HEK293 (cell line): Measurements from ENCODE around the gene RIT1.

Experiments used
- BCL11A ChIP-seq: fragments of 450-650 bp; formaldehyde crosslinking; IDR thresholded peaks from 2 replicates; pipeline ENCODE4 v1.5.1; 2016; ENCODE audit warnings: low read depth, missing biosample characterization, missing genetic modification characterization
- KLF16 ChIP-seq: fragments of 450-650 bp; formaldehyde crosslinking; IDR thresholded peaks from 2 replicates; pipeline ENCODE4 v1.5.1; 2017; ENCODE audit warnings: missing biosample characterization, missing genetic modification characterization
- KLF9 ChIP-seq: fragments of 450-650 bp; formaldehyde crosslinking; IDR thresholded peaks from 2 replicates; pipeline ENCODE4 v1.5.1; 2016; ENCODE audit warnings: missing biosample characterization, missing genetic modification characterization, low read depth
- MZF1 ChIP-seq: fragments of 450-650 bp; formaldehyde crosslinking; IDR thresholded peaks from 2 replicates; pipeline ENCODE4 v1.5.1; 2017; ENCODE audit warnings: missing biosample characterization, missing genetic modification characterization, borderline replicate concordance
- OSR2 ChIP-seq: fragments of 450-650 bp; formaldehyde crosslinking; IDR thresholded peaks from 2 replicates; pipeline ENCODE4 v1.5.1; 2016; ENCODE audit warnings: missing biosample characterization, missing genetic modification characterization
- OVOL3 ChIP-seq: fragments of 450-650 bp; formaldehyde crosslinking; IDR thresholded peaks from 2 replicates; pipeline ENCODE4 v1.5.1; 2016; ENCODE audit warnings: missing biosample characterization, missing genetic modification characterization
- RBAK ChIP-seq: fragments of 450-650 bp; formaldehyde crosslinking; IDR thresholded peaks from 2 replicates; pipeline ENCODE4 v1.5.1; 2016; ENCODE audit warnings: missing biosample characterization, missing genetic modification characterization
- SCRT2 ChIP-seq: fragments of 450-650 bp; formaldehyde crosslinking; IDR thresholded peaks from 2 replicates; pipeline ENCODE4 v1.5.1; 2016; ENCODE audit warnings: missing biosample characterization, missing genetic modification characterization
- YY1 ChIP-seq: fragments of 450-650 bp; formaldehyde crosslinking; IDR thresholded peaks from 2 replicates; pipeline ENCODE4 v1.5.1; 2018; ENCODE audit warnings: missing biosample characterization, missing genetic modification characterization
- ZBTB20 ChIP-seq: fragments of 450-650 bp; formaldehyde crosslinking; IDR thresholded peaks from 2 replicates; pipeline ENCODE4 v1.5.1; 2016; ENCODE audit warnings: missing biosample characterization, missing genetic modification characterization
- ZBTB48 ChIP-seq: fragments of 450-650 bp; formaldehyde crosslinking; IDR thresholded peaks from 2 replicates; pipeline ENCODE4 v1.5.1; 2016; ENCODE audit warnings: missing biosample characterization, missing genetic modification characterization
- ZFP37 ChIP-seq: fragments of 450-650 bp; formaldehyde crosslinking; IDR thresholded peaks from 2 replicates; pipeline ENCODE4 v1.5.1; 2016; ENCODE audit warnings: missing biosample characterization, missing genetic modification characterization
- ZNF138 ChIP-seq: fragments of 450-650 bp; formaldehyde crosslinking; IDR thresholded peaks from 2 replicates; pipeline ENCODE4 v1.5.1; 2016; ENCODE audit warnings: missing biosample characterization, missing genetic modification characterization, borderline replicate concordance
- ZNF157 ChIP-seq: fragments of 450-650 bp; formaldehyde crosslinking; IDR thresholded peaks from 2 replicates; pipeline ENCODE4 v1.5.1; 2016; ENCODE audit warnings: missing biosample characterization, missing genetic modification characterization
- ZNF169 ChIP-seq: fragments of 450-650 bp; formaldehyde crosslinking; IDR thresholded peaks from 2 replicates; pipeline ENCODE4 v1.5.1; 2016; ENCODE audit warnings: missing biosample characterization, missing genetic modification characterization
- ZNF2 ChIP-seq: fragments of 450-650 bp; formaldehyde crosslinking; IDR thresholded peaks from 2 replicates; pipeline ENCODE4 v1.5.1; 2016; ENCODE audit warnings: missing biosample characterization, missing genetic modification characterization
- ZNF202 ChIP-seq: fragments of 450-650 bp; formaldehyde crosslinking; IDR thresholded peaks from 2 replicates; pipeline ENCODE4 v1.5.1; 2016; ENCODE audit warnings: missing biosample characterization, missing genetic modification characterization, borderline replicate concordance
- ZNF24 ChIP-seq: fragments of 450-650 bp; formaldehyde crosslinking; IDR thresholded peaks from 2 replicates; pipeline ENCODE4 v1.5.1; 2016; ENCODE audit warnings: missing biosample characterization, missing genetic modification characterization
- ZNF266 ChIP-seq: fragments of 450-650 bp; formaldehyde crosslinking; IDR thresholded peaks from 2 replicates; pipeline ENCODE4 v1.5.1; 2016; ENCODE audit warnings: missing biosample characterization, missing genetic modification characterization, low read depth
- ZNF416 ChIP-seq: fragments of 450-650 bp; formaldehyde crosslinking; IDR thresholded peaks from 2 replicates; pipeline ENCODE4 v1.5.1; 2016; ENCODE audit warnings: missing biosample characterization, missing genetic modification characterization
- ZNF501 ChIP-seq: fragments of 450-650 bp; formaldehyde crosslinking; IDR thresholded peaks from 2 replicates; pipeline ENCODE4 v1.5.1; 2016; ENCODE audit warnings: missing biosample characterization, missing genetic modification characterization
- ZNF544 ChIP-seq: fragments of 450-650 bp; formaldehyde crosslinking; IDR thresholded peaks from 2 replicates; pipeline ENCODE4 v1.5.0; 2017; ENCODE audit warnings: missing biosample characterization, missing genetic modification characterization
- ZNF549 ChIP-seq: fragments of 450-650 bp; IDR thresholded peaks from 2 replicates; pipeline ENCODE4 v1.5.1; 2018; ENCODE audit warnings: missing biosample characterization, missing genetic modification characterization, mild to moderate bottlenecking, inconsistent platforms, moderate library complexity
- ZNF561 ChIP-seq: fragments of 450-650 bp; IDR thresholded peaks from 2 replicates; pipeline ENCODE4 v1.5.1; 2018; ENCODE audit warnings: missing biosample characterization, missing genetic modification characterization, borderline replicate concordance
- ZNF664 ChIP-seq: fragments of 450-650 bp; formaldehyde crosslinking; IDR thresholded peaks from 2 replicates; pipeline ENCODE4 v1.5.1; 2016; ENCODE audit warnings: missing biosample characterization, missing genetic modification characterization
- ZNF670 ChIP-seq: fragments of 450-650 bp; formaldehyde crosslinking; IDR thresholded peaks from 2 replicates; pipeline ENCODE4 v1.5.1; 2016; ENCODE audit warnings: missing biosample characterization, missing genetic modification characterization, low read depth
- ZXDB ChIP-seq: fragments of 450-650 bp; formaldehyde crosslinking; IDR thresholded peaks from 2 replicates; pipeline ENCODE4 v1.5.1; 2016; ENCODE audit warnings: missing biosample characterization, missing genetic modification characterization
- TF ChIP-seq, protein P1 (sequence below): fragments of 450-650 bp; formaldehyde crosslinking; IDR thresholded peaks from 2 replicates; pipeline ENCODE4 v1.5.1; 2016; ENCODE audit warnings: missing biosample characterization, missing genetic modification characterization
- TF ChIP-seq, protein P2 (sequence below): fragments of 450-650 bp; IDR thresholded peaks from 2 replicates; pipeline ENCODE4 v1.5.1; 2018; ENCODE audit warnings: missing biosample characterization, missing genetic modification characterization
- TF ChIP-seq, protein P3 (sequence below): fragments of 450-650 bp; formaldehyde crosslinking; IDR thresholded peaks from 2 replicates; pipeline ENCODE4 v1.5.1; 2016; ENCODE audit warnings: missing biosample characterization, missing genetic modification characterization
- TF ChIP-seq, protein P4 (sequence below): fragments of 450-650 bp; formaldehyde crosslinking; IDR thresholded peaks from 2 replicates; pipeline ENCODE4 v1.5.1; 2016; ENCODE audit warnings: missing biosample characterization, missing genetic modification characterization
- TF ChIP-seq, protein P5 (sequence below): fragments of 450-650 bp; formaldehyde crosslinking; IDR thresholded peaks from 2 replicates; pipeline ENCODE4 v1.5.1; 2016; ENCODE audit warnings: missing biosample characterization, missing genetic modification characterization, borderline replicate concordance

The RIT1 gene

DNA sequence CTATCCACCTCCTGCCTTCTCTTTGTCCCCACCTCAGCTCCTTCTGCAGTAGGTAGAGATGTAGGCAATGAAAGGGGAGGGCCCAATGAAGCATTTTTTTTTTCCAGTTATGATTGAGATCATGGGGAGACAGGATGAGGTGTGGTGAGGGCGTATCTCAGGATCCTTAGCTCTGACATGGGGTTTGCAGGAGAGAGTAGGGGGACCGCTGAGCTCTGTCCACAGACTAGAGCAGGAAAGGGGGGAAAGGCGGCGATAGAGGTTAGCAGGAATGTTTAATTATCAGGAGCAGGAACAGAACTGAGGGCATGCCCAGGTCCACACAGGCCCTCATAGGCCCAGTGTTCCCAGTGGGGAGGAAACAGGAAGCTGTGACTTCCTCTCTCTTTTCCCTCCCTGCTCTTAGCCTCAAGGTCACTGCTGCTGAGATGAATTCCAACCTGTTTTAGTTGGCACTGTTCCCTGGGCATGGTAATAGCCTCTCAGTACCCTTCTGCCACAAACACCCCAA is 29.4 kb upstream of the RIT1 start (continued):
- TF ChIP-seq, protein P1, sequence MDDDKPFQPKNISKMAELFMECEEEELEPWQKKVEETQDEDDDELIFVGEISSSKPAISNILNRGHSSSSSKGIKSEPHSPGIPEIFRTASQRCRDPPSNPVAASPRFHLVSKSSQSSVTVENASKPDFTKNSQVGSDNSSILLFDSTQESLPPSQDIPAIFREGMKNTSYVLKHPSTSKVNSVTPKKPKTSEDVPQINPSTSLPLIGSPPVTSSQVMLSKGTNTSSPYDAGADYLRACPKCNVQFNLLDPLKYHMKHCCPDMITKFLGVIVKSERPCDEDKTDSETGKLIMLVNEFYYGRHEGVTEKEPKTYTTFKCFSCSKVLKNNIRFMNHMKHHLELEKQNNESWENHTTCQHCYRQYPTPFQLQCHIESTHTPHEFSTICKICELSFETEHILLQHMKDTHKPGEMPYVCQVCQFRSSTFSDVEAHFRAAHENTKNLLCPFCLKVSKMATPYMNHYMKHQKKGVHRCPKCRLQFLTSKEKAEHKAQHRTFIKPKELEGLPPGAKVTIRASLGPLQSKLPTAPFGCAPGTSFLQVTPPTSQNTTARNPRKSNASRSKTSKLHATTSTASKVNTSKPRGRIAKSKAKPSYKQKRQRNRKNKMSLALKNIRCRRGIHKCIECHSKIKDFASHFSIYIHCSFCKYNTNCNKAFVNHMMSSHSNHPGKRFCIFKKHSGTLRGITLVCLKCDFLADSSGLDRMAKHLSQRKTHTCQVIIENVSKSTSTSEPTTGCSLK (tag by site-specific recombination) = no peak
- no peak for TF ChIP-seq ZFP37 (tag by site-specific recombination)
- no peak for TF ChIP-seq ZNF416 (tag by site-specific recombination)
- no peak for TF ChIP-seq ZNF549
- no peak for TF ChIP-seq ZNF202 (tag by site-specific recombination)
- TF ChIP-seq ZNF561 (tag by site-specific recombination) = no peak
- no peak for TF ChIP-seq YY1 (tag by site-specific recombination)
- peak; percentile 69 for TF ChIP-seq OSR2 (tag by site-specific recombination)
- TF ChIP-seq KLF16 = no peak
- TF ChIP-seq, protein P2, sequence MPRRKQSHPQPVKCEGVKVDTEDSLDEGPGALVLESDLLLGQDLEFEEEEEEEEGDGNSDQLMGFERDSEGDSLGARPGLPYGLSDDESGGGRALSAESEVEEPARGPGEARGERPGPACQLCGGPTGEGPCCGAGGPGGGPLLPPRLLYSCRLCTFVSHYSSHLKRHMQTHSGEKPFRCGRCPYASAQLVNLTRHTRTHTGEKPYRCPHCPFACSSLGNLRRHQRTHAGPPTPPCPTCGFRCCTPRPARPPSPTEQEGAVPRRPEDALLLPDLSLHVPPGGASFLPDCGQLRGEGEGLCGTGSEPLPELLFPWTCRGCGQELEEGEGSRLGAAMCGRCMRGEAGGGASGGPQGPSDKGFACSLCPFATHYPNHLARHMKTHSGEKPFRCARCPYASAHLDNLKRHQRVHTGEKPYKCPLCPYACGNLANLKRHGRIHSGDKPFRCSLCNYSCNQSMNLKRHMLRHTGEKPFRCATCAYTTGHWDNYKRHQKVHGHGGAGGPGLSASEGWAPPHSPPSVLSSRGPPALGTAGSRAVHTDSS (tag by site-specific recombination) = no peak
- TF ChIP-seq ZBTB48 = no peak
- TF ChIP-seq ZNF157 (tag by site-specific recombination) = no peak
- TF ChIP-seq ZNF138 = no peak
- TF ChIP-seq, protein P3, sequence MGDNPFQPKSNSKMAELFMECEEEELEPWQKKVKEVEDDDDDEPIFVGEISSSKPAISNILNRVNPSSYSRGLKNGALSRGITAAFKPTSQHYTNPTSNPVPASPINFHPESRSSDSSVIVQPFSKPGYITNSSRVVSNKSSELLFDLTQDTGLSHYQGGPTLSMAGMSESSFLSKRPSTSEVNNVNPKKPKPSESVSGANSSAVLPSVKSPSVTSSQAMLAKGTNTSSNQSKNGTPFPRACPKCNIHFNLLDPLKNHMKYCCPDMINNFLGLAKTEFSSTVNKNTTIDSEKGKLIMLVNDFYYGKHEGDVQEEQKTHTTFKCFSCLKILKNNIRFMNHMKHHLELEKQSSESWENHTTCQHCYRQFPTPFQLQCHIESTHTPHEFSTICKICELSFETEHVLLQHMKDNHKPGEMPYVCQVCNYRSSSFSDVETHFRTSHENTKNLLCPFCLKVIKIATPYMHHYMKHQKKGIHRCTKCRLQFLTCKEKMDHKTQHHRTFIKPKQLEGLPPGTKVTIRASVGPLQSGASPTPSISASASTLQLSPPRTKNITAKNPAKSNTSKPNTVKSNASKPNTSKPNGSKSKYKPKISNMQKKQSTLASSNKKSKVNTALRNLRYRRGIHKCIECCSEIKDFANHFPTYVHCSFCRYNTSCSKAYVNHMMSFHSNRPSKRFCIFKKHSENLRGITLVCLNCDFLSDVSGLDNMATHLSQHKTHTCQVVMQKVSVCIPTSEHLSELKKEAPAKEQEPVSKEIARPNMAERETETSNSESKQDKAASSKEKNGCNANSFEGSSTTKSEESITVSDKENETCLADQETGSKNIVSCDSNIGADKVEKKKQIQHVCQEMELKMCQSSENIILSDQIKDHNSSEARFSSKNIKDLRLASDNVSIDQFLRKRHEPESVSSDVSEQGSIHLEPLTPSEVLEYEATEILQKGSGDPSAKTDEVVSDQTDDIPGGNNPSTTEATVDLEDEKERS (tag by site-specific recombination) = no peak
- no peak for TF ChIP-seq ZBTB20 (tag by site-specific recombination)
- TF ChIP-seq ZNF670 (tag by site-specific recombination) = no peak
- TF ChIP-seq SCRT2 = peak; percentile 67
- TF ChIP-seq MZF1 = 0 out of 2 replicates have a peak, but pooled peaks have one; percentile 13
- peak; percentile 52 for TF ChIP-seq ZXDB (tag by site-specific recombination)
- no peak for TF ChIP-seq ZNF664
- no peak for TF ChIP-seq ZNF2 (tag by site-specific recombination)
- no peak for TF ChIP-seq ZNF501 (tag by site-specific recombination)
- no peak for TF ChIP-seq ZNF266 (tag by site-specific recombination)
- no peak for TF ChIP-seq ZNF169 (tag by site-specific recombination)
- no peak; the same call in 1 of the 2 replicates for TF ChIP-seq OVOL3 (tag by site-specific recombination)
- TF ChIP-seq, protein P4, sequence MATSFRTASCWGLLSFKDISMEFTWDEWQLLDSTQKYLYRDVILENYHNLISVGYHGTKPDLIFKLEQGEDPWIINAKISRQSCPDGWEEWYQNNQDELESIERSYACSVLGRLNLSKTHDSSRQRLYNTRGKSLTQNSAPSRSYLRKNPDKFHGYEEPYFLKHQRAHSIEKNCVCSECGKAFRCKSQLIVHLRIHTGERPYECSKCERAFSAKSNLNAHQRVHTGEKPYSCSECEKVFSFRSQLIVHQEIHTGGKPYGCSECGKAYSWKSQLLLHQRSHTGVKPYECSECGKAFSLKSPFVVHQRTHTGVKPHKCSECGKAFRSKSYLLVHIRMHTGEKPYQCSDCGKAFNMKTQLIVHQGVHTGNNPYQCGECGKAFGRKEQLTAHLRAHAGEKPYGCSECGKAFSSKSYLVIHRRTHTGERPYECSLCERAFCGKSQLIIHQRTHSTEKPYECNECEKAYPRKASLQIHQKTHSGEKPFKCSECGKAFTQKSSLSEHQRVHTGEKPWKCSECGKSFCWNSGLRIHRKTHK (tag by site-specific recombination) = no peak
- TF ChIP-seq, protein P5, sequence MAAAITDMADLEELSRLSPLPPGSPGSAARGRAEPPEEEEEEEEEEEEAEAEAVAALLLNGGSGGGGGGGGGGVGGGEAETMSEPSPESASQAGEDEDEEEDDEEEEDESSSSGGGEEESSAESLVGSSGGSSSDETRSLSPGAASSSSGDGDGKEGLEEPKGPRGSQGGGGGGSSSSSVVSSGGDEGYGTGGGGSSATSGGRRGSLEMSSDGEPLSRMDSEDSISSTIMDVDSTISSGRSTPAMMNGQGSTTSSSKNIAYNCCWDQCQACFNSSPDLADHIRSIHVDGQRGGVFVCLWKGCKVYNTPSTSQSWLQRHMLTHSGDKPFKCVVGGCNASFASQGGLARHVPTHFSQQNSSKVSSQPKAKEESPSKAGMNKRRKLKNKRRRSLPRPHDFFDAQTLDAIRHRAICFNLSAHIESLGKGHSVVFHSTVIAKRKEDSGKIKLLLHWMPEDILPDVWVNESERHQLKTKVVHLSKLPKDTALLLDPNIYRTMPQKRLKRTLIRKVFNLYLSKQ (tag by site-specific recombination) = no peak
- no peak for TF ChIP-seq ZNF24 (tag by site-specific recombination)
- no peak for TF ChIP-seq BCL11A (tag by site-specific recombination)
- no peak for TF ChIP-seq ZNF544
- TF ChIP-seq KLF9 (tag by site-specific recombination) = no peak
- TF ChIP-seq RBAK (tag by site-specific recombination) = no peak
